Rectal smooth muscle tissue (tissue), 1 donor: ENCODE data around the gene COL4A4.

Source experiments
- H3K27ac ChIP-seq: one replicate; pipeline ENCODE4 v1.7.0; 2013; ENCODE audit warnings: low read depth, low read length, inconsistent platforms
- H3K27me3 ChIP-seq: one replicate; pipeline ENCODE4 v1.7.0; 2013; ENCODE audit warnings: low read length; ENCODE audit not compliant: control insufficient read depth, insufficient read depth
- H3K36me3 ChIP-seq: one replicate; pipeline ENCODE4 v1.7.0; 2013; ENCODE audit warnings: low read length; ENCODE audit not compliant: control insufficient read depth, insufficient read depth
- H3K4me1 ChIP-seq: one replicate; pipeline ENCODE4 v1.7.0; 2013; ENCODE audit warnings: low read length; ENCODE audit not compliant: control insufficient read depth, insufficient read depth
- H3K4me3 ChIP-seq: one replicate; pipeline ENCODE4 v1.7.0; 2013; ENCODE audit warnings: low read length
- H3K9ac ChIP-seq: one replicate; pipeline ENCODE4 v1.7.0; 2013; ENCODE audit warnings: low read length

COL4A4 gene

DNA sequence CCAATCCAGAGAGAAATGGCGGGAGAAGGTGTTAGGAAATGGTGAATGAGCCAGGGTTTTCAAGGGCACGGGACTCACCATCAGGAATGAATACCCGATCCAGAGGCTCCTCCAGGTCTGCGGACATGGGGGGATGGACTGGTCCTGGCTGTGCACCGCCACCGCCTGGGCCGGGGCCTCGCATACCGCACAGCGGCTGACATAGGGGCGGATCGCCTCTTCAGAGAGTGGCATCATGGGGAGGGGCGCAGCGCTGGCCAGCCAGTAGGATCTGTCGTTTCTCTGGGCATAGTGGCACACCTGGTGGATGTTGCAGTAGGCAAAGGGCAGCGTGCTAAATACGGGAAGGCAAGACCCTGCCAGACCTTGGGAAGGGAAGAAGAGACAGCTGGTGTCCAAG, 156.1 kb downstream of the COL4A4 start:
- Histone ChIP-seq H3K9ac (no peak overlapping the region), H3K27ac (no peak overlapping the region), H3K4me3 (no peak overlapping the region), H3K27me3 (no peaks in the 10 kb centered on the region), H3K4me1 (no peaks in the 10 kb centered on the region), H3K36me3 (no peaks in the 10 kb centered on the region)

DNA sequence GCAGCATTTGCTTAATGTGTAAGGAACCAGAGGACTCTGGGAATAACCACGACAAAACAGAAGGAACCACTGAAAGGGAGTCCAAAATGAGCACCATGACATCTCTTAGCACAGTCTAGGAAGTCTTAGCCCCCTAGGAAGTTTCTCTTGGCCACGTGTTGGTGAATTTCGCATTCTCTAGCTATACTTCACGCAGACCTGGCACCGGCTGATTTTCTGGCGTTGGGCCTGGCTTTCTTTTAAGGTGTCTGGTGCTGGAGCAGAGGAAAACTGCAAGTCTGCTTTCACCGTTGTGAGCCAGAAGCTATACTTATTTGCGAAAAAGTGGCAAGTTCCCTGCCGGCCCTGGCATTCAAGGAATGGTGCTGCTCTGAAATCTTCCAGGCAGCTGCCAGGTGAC, 156.9 kb downstream of the COL4A4 start:
- Histone ChIP-seq H3K4me1 (no peaks in the 10 kb centered on the region), H3K27me3 (no peaks in the 10 kb centered on the region), H3K4me3 (no peak overlapping the region), H3K9ac (no peak overlapping the region), H3K27ac (no peak overlapping the region), H3K36me3 (no peaks in the 10 kb centered on the region)

DNA sequence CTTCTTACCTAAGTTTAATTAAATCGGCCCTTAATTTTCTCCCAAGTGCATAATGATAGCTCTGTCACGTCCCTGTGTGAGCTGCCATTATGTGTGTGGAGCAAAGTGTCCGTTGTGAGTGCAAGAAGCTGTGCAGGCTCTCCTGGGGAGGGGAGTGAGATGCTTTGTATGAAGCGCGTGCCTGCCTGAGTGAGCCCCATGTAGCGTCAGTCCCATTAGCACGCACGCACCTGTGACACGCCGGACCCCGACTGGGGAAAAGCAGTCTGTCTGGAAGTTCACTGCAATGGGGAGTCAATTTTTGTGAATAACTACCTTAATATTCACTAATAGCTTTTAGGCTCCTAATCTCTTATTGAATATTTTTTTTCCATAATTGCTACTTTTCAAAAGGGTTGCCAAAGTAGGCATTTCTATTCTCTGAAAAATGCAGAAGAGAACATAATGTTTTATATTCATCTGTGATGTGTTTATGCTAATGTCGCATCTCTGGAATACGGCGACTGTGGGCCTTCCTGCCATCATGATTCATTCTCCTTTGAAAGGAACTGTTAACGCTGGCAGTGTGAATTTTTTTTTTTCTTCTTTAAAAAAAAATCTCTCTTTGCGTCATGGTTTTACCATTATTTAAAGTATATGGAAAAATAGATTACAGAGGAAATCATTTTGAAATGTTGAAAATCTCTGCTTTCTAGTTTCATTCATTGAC, 157.7 kb downstream of the COL4A4 start:
- H3K9ac ChIP-seq: no peak overlapping the region
- no peaks in the 10 kb centered on the region for H3K27me3 ChIP-seq
- no peak overlapping the region for H3K27ac ChIP-seq
- H3K36me3 ChIP-seq: no peaks in the 10 kb centered on the region
- no peak overlapping the region for H3K4me3 ChIP-seq
- H3K4me1 ChIP-seq: no peaks in the 10 kb centered on the region

DNA sequence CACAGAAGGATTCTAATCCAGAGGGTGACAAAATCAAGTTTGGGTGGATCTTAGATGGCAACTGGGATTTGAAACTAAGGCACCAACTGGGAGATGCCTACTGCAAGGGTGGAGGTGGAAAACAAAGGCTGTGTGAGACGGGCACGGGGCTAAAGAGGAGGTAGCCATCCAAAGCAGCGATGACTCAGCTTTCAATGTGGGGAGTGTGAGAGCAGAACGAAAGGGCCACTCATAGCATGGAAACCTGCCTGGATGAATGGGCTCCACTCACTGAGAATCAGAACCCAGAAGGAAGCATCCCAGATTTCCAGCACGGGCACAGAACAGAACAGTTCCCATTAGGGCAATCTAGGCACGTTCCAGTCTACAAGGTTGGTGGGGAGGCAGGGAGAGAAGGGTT, 159.5 kb downstream of the COL4A4 start:
- H3K36me3 ChIP-seq: no peaks in the 10 kb centered on the region
- H3K27ac ChIP-seq: no peak overlapping the region
- H3K4me3 ChIP-seq: no peak overlapping the region
- H3K27me3 ChIP-seq: no peaks in the 10 kb centered on the region
- no peaks in the 10 kb centered on the region for H3K4me1 ChIP-seq
- no peak overlapping the region for H3K9ac ChIP-seq

DNA sequence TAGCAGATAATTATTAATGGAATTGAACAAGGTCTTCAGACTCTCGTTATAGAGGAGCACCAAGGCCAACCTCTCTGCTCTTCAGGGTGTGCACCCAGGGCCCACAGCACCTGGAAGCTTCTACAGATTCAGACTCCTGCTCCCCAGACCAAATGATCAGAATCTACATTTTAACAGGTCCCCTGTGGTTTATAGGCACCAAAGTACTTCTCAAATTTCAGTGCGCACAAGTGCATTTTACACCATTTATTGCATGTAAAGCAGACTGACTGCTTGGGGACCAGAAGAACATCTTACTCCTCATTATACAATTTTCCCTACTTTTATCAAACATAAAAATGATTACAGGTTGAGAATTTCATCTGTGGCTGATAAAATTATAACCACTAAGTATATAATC, 163.9 kb downstream of the COL4A4 start:
- Histone ChIP-seq H3K27ac (no peak overlapping the region), H3K4me1 (no peaks in the 10 kb centered on the region), H3K27me3 (no peaks in the 10 kb centered on the region), H3K4me3 (no peak overlapping the region), H3K9ac (no peak overlapping the region), H3K36me3 (peaks cover 7% of the 10 kb centered on the region)

DNA sequence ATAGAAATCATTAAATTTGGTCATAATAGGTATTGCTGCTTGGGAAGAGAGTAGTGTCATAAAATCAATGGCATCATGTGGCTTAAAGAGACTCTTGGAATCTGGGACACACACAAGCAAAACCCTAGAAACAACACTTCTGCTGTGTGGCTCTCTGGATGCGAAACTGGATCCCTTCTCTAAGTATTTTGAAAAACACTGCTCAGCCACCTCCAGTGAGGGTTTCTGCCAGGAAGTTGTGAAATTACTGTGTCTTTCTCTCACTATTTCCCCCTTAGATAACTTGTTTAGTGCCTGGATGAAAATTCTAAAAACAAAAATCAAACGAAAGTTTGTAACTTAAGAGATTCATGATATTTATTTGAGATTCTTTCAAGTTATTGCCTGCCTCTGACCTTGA, 164.3 kb downstream of the COL4A4 start:
- no peaks in the 10 kb centered on the region for H3K4me1 ChIP-seq
- no peak overlapping the region for H3K27ac ChIP-seq
- no peak overlapping the region for H3K9ac ChIP-seq
- no peak overlapping the region for H3K4me3 ChIP-seq
- H3K27me3 ChIP-seq: no peaks in the 10 kb centered on the region
- H3K36me3 ChIP-seq: peaks cover 7% of the 10 kb centered on the region

DNA sequence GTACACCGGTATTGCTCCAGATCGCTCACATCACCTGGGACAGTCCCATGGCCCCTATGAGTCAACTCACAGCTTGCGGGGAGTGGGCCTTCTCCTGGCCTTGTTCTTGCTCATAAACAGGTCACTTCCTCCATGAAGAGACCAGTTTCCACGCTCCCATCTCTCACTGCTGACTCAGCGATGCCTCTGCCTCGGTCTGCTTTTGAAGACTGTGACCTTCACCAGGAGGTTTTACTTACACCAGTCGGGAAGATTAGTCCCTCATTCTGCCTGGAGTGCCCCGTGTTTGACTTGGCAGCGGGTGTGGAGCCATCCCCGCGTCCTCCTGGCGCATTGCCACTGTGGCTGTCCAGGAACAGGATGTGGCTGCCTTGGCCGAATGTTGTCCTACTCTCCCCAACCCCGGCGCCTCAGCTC, 168.4 kb downstream of the COL4A4 start:
- H3K9ac ChIP-seq: no peak overlapping the region
- H3K27ac ChIP-seq: no peak overlapping the region
- H3K4me3 ChIP-seq: no peak overlapping the region
- H3K36me3 ChIP-seq: peaks cover 7% of the 10 kb centered on the region
- no peaks in the 10 kb centered on the region for H3K27me3 ChIP-seq
- no peaks in the 10 kb centered on the region for H3K4me1 ChIP-seq

DNA sequence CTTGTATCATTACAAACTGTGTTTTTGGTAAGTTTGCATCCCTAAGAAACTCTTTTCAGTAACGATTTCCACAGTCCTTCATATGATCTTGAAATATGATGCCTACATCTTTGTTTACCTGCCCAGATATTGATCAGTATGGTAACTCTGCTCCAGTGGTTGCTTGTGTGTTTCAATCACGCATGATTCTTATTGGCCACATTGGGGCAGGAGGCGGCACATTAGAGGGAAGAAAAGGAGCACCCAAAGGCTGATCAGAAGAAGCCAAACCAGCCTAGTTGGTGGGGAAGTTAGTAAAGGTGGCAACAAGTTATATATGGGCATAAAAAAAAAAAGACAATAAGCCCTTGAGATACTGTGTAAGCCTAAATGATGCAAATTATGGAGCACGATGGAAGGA, 169.2 kb downstream of the COL4A4 start:
- H3K9ac ChIP-seq: no peak overlapping the region

DNA sequence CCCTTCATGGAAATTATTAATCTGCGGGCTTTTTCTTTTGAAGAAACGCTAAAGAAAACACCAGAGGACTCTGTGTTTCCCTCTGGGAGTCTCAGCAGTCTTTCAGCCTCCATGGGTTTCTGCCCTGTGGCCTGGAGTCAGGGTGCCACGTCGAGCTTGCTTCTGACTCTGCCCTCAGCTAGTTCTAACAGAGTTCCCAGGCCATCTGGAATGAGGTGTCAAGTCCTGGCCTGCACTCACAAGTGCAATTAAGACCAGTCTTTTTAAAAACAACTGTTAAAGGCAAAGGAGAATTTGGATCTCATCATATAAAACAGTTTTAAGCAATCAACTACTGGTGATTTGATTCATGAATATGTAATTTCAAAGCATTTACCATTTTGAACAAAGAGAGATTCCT, 170.8 kb downstream of the COL4A4 start:
- no peak overlapping the region for H3K9ac ChIP-seq
- peaks cover 5% of the 10 kb centered on the region for H3K36me3 ChIP-seq
- H3K27me3 ChIP-seq: no peaks in the 10 kb centered on the region
- no peak overlapping the region for H3K27ac ChIP-seq
- H3K4me3 ChIP-seq: no peak overlapping the region
- H3K4me1 ChIP-seq: no peaks in the 10 kb centered on the region

More for the DNA sequence above, 169.2 kb downstream of the COL4A4 start:
- Histone ChIP-seq H3K4me1 (no peaks in the 10 kb centered on the region), H3K4me3 (no peak overlapping the region), H3K27ac (no peak overlapping the region), H3K36me3 (peaks cover 7% of the 10 kb centered on the region), H3K27me3 (no peaks in the 10 kb centered on the region)

DNA sequence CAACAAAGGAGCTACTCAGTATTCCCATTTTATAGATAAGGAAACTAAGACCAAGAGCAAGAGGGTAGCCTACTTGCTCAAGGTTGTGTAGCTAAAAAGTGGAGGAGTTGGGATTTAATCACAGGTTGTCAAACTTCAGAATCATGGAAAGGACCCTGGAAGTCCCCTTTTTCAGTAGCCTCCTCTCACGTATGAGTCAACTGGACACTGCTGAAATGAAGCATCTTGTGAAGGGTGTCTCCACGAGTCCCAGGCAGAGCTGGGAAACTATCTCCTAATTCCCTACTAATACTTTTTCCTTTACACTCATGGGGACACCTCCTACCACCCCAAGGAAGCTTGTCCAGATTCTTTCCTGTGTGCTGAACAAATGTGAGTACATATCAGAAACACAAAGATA, 172.3 kb downstream of the COL4A4 start:
- Histone ChIP-seq H3K27me3 (no peaks in the 10 kb centered on the region), H3K4me1 (no peaks in the 10 kb centered on the region), H3K27ac (no peak overlapping the region), H3K4me3 (no peak overlapping the region), H3K36me3 (peaks cover 5% of the 10 kb centered on the region), H3K9ac (no peak overlapping the region)

DNA sequence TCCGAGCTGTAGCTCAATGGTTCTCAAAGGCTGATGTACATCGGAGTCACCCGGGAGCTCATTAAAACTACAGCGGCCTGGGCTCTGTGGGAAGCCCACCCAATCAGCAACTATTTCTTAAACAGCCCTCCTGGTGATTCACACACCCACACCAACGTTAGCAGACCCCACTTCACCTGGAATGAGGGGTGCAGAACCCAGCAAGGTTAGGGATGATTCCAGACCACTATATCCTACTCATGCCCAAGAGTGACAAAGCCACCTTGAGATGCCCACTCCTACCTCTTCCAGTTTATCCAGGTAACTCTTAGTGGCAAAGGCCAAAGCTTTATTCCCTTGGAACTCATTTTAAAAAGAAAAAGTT, 178.4 kb downstream of the COL4A4 start:
- Histone ChIP-seq H3K9ac (no peak overlapping the region), H3K4me1 (no peaks in the 10 kb centered on the region)

DNA sequence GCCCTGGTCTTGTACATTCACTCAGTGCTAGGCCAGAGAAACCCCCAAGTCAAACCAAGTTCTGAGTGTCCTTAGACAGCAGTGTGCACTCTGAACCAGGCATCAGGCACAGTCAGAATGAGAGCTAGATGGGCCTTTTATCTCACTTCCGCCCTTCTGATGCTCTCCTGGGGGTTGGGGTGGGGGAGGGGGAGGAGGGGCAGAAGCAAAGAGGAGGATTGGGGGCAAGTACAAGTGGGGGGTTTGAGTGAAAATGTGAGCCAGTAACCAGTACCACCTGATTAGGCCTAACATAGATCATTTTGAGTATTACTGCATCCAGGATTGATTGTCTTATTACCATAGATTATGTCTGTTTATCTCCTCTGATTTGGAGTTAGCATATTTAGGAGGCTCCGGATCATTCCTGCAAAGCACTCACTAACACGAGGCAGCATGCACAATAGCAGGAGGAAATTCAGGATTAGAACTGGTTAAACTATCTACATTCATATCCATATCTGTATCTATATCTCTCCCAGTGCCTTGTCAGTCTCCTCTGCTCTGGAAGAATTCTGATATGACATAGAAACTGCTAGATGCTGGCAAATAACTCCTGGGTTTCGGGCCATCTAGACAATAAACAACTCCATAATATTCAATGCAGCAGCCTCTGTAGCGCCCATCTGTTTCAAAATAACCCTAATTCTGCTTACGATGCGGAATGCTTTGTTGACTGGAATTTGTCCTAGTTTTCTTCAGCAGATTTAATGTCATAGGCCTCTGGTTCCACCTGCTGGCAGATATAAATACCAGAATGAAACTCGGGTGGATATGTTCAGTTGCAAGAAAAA, 179.0 kb downstream of the COL4A4 start:
- Histone ChIP-seq H3K27ac (no peak overlapping the region), H3K36me3 (no peaks in the 10 kb centered on the region), H3K4me1 (no peaks in the 10 kb centered on the region), H3K4me3 (no peak overlapping the region), H3K9ac (no peak overlapping the region), H3K27me3 (no peaks in the 10 kb centered on the region)

More for the DNA sequence above, 178.4 kb downstream of the COL4A4 start:
- no peak overlapping the region for H3K27ac ChIP-seq
- H3K4me3 ChIP-seq: no peak overlapping the region
- no peaks in the 10 kb centered on the region for H3K36me3 ChIP-seq
- H3K27me3 ChIP-seq: no peaks in the 10 kb centered on the region
